Osteocyte (in vitro differentiated cells): ENCODE measurements around the gene RBMXL3. TPM values are rescaled to one million over a fixed set of nuclear protein-coding genes. Genes with fewer than 3 reads are reported as not detected.

Source experiments
- DNase-seq: peaks from one replicate; pipeline ENCODE4 v3.0.0; 2021; ENCODE audit warnings: mixed read lengths; ENCODE audit not compliant: unreplicated experiment; ENCODE audit errors: extremely low spot score
- H3K27ac Mint-ChIP-seq: one replicate; pipeline ENCODE4 v1.8.0; 2021; ENCODE audit warnings: mild to moderate bottlenecking, mixed read lengths; ENCODE audit not compliant: unreplicated experiment
- H3K27me3 Mint-ChIP-seq: one replicate; pipeline ENCODE4 v1.8.0; 2021; ENCODE audit warnings: mixed read lengths; ENCODE audit not compliant: unreplicated experiment
- H3K36me3 Mint-ChIP-seq: one replicate; pipeline ENCODE4 v1.8.0; 2021; ENCODE audit warnings: mixed read lengths; ENCODE audit not compliant: unreplicated experiment
- H3K4me1 Mint-ChIP-seq: one replicate; pipeline ENCODE4 v1.8.0; 2021; ENCODE audit warnings: mixed read lengths; ENCODE audit not compliant: unreplicated experiment
- H3K4me3 Mint-ChIP-seq: one replicate; pipeline ENCODE4 v1.8.0; 2021; ENCODE audit warnings: mild to moderate bottlenecking, moderate library complexity, mixed read lengths; ENCODE audit not compliant: unreplicated experiment
- H3K9me3 Mint-ChIP-seq: one replicate; pipeline ENCODE4 v1.8.0; 2021; ENCODE audit warnings: mixed read lengths; ENCODE audit not compliant: unreplicated experiment
- CTCF ChIP-seq: fragments of 200-600 bp; sonication (generic); IDR thresholded peaks from 2 replicates; pipeline ENCODE4 v1.5.0; 2021; ENCODE audit warnings: antibody characterized with exemption, mild to moderate bottlenecking, moderate library complexity
- total RNA-seq: library from RNA; stranded (reverse); gene quantifications from 2 replicates; pipeline ENCODE4 v1.2.1, GENCODE V29; 2021

RBMXL3 gene
- total RNA-seq, 1 donor from 2014 or later = not detected

- H3K36me3 Mint-ChIP-seq = peaks cover 3% of the 10 kb centered on the region
- peak; percentile 85 for DNase-seq
- peaks cover 27% of the 10 kb centered on the region for H3K4me1 Mint-ChIP-seq
- no peaks in the 10 kb centered on the region for H3K9me3 Mint-ChIP-seq
- H3K27me3 Mint-ChIP-seq = peaks cover 26% of the 10 kb centered on the region
- no peak for TF ChIP-seq CTCF
- H3K4me3 Mint-ChIP-seq = peak within 1 kb of the TSS; percentile 97
- peak within 1 kb of the TSS; percentile 89 for H3K27ac Mint-ChIP-seq
These were observed 44.6 kb downstream of the RBMXL3 start, which contains the start of gene LRCH2 for GRCh38 chrX:115233497-115234455. Gene LRCH2, minus strand, starts transcription at chrX:115234096. Its CDS starts 55 bp downstream, at chrX:115234041.

GRCh38 chrX:115234461-115234860, 45.3 kb downstream of the RBMXL3 start:
- Mint-ChIP-seq H3K36me3 (peaks cover 3% of the 10 kb centered on the region), H3K27me3 (peaks cover 33% of the 10 kb centered on the region), H3K9me3 (no peaks in the 10 kb centered on the region), H3K4me1 (peaks cover 27% of the 10 kb centered on the region), H3K4me3 (peak overlapping the region; percentile 97), H3K27ac (no peak overlapping the region)
- DNase-seq = no peak
- TF ChIP-seq CTCF = no peak

GRCh38 chrX:115236560-115236959, 47.4 kb downstream of the RBMXL3 start:
- H3K36me3 Mint-ChIP-seq = no peaks in the 10 kb centered on the region
- no peaks in the 10 kb centered on the region for H3K9me3 Mint-ChIP-seq
- DNase-seq = no peak
- H3K4me3 Mint-ChIP-seq = no peak overlapping the region
- H3K4me1 Mint-ChIP-seq = peaks cover 19% of the 10 kb centered on the region
- no peak overlapping the region for H3K27ac Mint-ChIP-seq
- no peak for TF ChIP-seq CTCF
- H3K27me3 Mint-ChIP-seq = peaks cover 42% of the 10 kb centered on the region

DNA sequence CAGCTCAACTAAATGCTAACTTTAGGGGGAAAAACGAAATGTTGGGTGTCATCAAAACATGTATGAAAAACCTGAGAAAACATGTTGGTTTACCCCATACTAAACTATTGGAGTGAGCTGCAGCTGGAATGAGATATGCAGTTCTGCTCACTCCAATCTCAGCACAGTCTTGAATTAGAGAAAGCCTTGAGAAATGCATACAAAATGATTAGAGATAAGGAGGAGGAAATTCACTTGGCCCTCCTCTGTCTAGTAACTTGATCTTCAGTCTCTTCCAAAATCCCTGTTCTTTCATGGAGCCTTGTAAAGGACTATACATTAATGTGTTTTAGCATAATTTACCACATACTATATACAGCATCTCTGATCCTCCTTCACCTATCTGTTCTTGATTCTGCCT, 47.8 kb downstream of the RBMXL3 start:
- Mint-ChIP-seq H3K4me3 (no peak overlapping the region), H3K36me3 (no peaks in the 10 kb centered on the region), H3K27ac (no peak overlapping the region), H3K27me3 (peaks cover 39% of the 10 kb centered on the region), H3K4me1 (peaks cover 14% of the 10 kb centered on the region), H3K9me3 (no peaks in the 10 kb centered on the region)
- TF ChIP-seq CTCF = no peak
- no peak for DNase-seq

Other genes starting within 250 kb of the RBMXL3 start
- not detected in 2 replicates for gene IL13RA2, start 171.8 kb upstream of the RBMXL3 start, total RNA-seq
- 7.9 and 8.6 TPM in 2 replicates for gene LRCH2, start 44.7 kb downstream of the RBMXL3 start, total RNA-seq
- not detected in 2 replicates for gene LUZP4, start 100.3 kb downstream of the RBMXL3 start, total RNA-seq